Activated CD4-positive, alpha-beta T cell treated with anti-CD3 and anti-CD28 coated beads, Interleukin-2, amount 10 ng/mL, durations not matched to agents 24 days and 14 days (primary cell): Measurements from ENCODE around the gene NFIA. TPM values are rescaled to one million over a fixed set of nuclear protein-coding genes. Genes with fewer than 3 reads are reported as not detected.

ENCODE experiments used
- DNase-seq: peaks from one replicate; pipeline ENCODE4 v3.0.0; 2022
- H3K27ac Mint-ChIP-seq: one replicate; pipeline ENCODE4 v1.8.0; 2022; ENCODE audit warnings: mild to moderate bottlenecking, mixed read lengths
- H3K27me3 Mint-ChIP-seq: one replicate; pipeline ENCODE4 v1.8.0; 2022; ENCODE audit warnings: mixed read lengths
- H3K36me3 Mint-ChIP-seq: one replicate; pipeline ENCODE4 v1.8.0; 2022; ENCODE audit warnings: low read depth, mild to moderate bottlenecking, mixed read lengths
- H3K4me1 Mint-ChIP-seq: one replicate; pipeline ENCODE4 v1.8.0; 2021; ENCODE audit warnings: mixed read lengths
- H3K4me3 Mint-ChIP-seq: one replicate; pipeline ENCODE4 v1.8.0; 2022; ENCODE audit warnings: mild to moderate bottlenecking, moderate library complexity, mixed read lengths
- H3K9me3 Mint-ChIP-seq: one replicate; pipeline ENCODE4 v1.8.0; 2021; ENCODE audit warnings: mixed read lengths
- intact Hi-C: fragments of 100-400 bp; cut with micrococcal nuclease; formaldehyde crosslinking; loops from one replicate; pipeline ENCODE4 v1.15.1; 2023
- total RNA-seq: library from RNA; stranded (reverse); gene quantifications from 2 replicates; pipeline ENCODE4 v1.2.3, GENCODE V29; 2022

Gene NFIA
- total RNA-seq, 1 donor from 2014 or later = 0.63 TPM

DNA sequence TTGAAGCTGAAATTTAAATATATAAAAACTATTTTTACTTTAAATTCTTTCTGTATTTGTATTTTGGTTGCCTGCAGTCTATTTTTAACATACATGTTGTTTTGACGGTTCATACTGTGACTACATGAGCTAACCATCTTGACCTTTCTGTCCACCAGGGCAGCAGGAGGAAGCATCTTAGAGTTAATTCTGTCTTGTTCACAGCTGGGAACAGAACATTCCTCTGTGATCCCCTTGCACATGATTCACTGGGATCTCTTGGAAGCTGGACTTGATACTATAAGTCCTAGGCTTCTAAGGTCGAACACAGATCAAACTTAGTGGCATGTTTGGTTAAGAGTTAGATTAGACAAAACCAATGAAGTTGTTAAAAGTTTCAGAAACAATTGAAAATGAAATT, 99.7 kb downstream of the NFIA start:
- Mint-ChIP-seq H3K9me3 (no peaks in the 10 kb centered on the region), H3K36me3 (no peaks in the 10 kb centered on the region), H3K4me1 (no peaks in the 10 kb centered on the region), H3K4me3 (no peak overlapping the region), H3K27me3 (peaks cover 10% of the 10 kb centered on the region), H3K27ac (no peak overlapping the region)
- DNase-seq = no peak
- intact Hi-C loops = no loop called here

DNA sequence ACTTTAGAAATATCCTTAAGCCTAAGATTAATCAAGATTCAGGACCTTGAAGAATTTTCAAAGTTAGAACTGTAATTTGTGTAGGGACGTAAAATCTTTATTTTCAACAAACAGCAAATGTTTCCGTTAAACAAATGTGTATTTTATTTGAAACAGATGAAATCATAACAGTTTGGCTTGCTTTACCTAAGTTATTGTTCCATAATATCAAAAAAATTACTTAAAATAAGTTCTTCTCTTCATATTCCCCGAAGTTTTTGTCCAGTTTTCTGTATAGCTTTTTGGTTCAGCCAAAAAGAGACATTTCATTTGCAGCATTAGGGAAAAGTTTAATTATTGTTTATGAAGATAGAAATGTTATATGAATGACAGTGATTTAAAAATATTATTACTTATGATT, 100.1 kb downstream of the NFIA start:
- no peak overlapping the region for H3K27ac Mint-ChIP-seq
- intact Hi-C loops = no loop called here
- no peaks in the 10 kb centered on the region for H3K9me3 Mint-ChIP-seq
- no peaks in the 10 kb centered on the region for H3K4me1 Mint-ChIP-seq
- no peak for DNase-seq
- no peaks in the 10 kb centered on the region for H3K36me3 Mint-ChIP-seq
- H3K4me3 Mint-ChIP-seq = no peak overlapping the region
- peaks cover 11% of the 10 kb centered on the region for H3K27me3 Mint-ChIP-seq

DNA sequence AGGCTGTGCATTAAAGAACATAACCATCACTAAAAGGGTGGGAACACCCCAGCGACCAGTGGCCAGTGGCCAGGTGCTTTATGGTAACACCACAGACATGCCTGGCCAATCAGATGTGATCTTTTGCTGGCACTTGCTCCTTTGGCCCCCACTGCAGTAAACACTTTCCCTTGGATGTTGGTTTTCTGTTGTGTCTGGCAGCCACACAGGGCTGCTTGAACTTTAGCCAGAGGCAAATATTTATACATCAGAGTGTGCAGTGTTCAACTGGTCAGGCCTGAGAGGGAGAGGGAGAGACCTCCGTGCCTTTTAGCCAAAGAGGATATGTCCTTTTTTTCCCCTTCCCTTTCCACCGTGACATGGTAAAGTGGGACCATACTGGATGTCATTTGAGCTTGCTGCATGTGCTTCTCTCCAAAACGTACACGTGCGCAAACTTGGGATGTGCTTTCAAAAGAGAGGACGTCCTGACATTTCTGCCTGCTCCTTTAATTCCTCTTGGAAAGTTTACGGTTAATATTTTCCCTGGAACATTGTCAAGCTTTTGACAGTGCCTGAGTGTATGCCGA, 101.2 kb downstream of the NFIA start:
- peaks cover 9% of the 10 kb centered on the region for H3K27me3 Mint-ChIP-seq
- H3K9me3 Mint-ChIP-seq = no peaks in the 10 kb centered on the region
- no peak overlapping the region for H3K4me3 Mint-ChIP-seq
- intact Hi-C loops = no loop called here
- no peak overlapping the region for H3K27ac Mint-ChIP-seq
- no peaks in the 10 kb centered on the region for H3K4me1 Mint-ChIP-seq
- DNase-seq = no peak
- no peaks in the 10 kb centered on the region for H3K36me3 Mint-ChIP-seq

DNA sequence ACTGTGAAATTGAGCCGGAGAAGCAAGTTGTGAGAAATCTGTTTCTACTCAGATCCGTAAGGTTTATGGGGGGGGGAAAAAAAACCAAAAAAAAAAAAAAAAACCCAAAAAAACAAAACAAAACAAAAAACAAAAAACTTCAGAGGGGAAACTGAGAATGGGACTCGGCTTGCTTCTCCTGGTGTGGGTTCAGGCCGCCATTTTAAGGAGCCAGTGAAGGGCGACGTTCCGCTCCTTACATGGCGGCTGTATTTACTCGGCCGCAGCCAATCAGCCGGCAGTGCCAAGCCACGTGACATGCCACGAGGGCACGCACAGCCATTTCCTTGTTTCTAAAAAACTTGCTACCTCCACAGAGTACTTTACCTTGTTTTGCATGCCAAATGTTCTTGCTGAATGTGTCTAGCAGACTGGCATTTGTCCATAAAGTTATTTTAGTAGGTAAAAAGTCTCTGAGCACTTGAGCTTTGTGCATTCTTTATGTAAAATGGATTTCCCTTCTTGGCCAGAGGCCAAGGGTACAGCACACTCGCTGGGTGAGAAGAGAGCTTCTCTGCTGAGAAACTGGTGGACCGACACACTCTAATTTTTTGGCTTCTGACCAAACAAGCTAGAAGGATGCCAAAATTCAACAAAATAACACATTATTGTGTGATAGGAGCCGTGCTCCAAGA, 101.8 kb downstream of the NFIA start:
- no peaks in the 10 kb centered on the region for H3K9me3 Mint-ChIP-seq
- H3K4me3 Mint-ChIP-seq = no peak overlapping the region
- no peak overlapping the region for H3K27ac Mint-ChIP-seq
- peaks cover 9% of the 10 kb centered on the region for H3K27me3 Mint-ChIP-seq
- H3K4me1 Mint-ChIP-seq = no peaks in the 10 kb centered on the region
- H3K36me3 Mint-ChIP-seq = no peaks in the 10 kb centered on the region
- DNase-seq = no peak
- intact Hi-C loops = no loop called here

DNA sequence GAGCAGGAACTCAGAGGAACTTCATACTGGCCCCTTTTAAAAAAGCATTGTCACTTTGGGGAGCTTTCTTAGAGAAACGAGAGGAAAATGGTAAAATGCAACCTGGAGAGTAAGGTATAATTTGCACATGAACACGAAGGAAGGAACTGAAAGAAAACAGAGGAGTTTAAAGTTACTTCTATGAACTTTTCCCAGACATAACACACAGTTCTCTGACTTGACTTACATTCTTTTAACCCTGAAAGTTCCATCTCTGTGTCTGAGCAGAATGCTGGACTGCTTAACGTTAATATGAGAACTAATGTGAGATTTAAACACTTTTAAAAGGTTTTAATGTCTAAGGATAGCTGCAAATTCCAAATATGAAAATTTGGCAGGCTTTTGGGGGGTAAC, 102.3 kb downstream of the NFIA start:
- H3K27me3 Mint-ChIP-seq = peaks cover 9% of the 10 kb centered on the region
- H3K27ac Mint-ChIP-seq = no peak overlapping the region
- H3K36me3 Mint-ChIP-seq = no peaks in the 10 kb centered on the region
- no peaks in the 10 kb centered on the region for H3K9me3 Mint-ChIP-seq
- no peak for DNase-seq
- intact Hi-C loops = no loop called here
- H3K4me3 Mint-ChIP-seq = no peak overlapping the region
- H3K4me1 Mint-ChIP-seq = no peaks in the 10 kb centered on the region

DNA sequence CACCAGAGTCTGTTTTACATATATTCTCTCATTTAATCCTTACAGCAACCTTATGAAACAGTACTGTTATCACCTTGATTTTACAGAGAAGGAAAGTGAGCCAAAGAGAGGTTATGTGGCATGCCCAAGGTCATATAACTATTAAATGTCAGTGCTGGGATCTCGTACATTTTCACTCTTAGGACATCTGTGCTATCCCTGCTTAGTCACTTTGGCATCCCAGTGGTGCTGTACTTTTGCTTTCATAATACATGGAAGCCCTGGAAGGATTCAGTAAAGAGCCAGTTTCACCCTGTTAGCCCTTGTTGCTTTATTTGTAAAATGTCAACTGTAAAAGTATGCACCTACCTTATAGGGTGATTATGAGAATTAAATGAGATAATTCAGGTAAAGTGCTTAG, 104.4 kb downstream of the NFIA start:
- intact Hi-C loops = no loop called here
- H3K36me3 Mint-ChIP-seq = no peaks in the 10 kb centered on the region

DNA sequence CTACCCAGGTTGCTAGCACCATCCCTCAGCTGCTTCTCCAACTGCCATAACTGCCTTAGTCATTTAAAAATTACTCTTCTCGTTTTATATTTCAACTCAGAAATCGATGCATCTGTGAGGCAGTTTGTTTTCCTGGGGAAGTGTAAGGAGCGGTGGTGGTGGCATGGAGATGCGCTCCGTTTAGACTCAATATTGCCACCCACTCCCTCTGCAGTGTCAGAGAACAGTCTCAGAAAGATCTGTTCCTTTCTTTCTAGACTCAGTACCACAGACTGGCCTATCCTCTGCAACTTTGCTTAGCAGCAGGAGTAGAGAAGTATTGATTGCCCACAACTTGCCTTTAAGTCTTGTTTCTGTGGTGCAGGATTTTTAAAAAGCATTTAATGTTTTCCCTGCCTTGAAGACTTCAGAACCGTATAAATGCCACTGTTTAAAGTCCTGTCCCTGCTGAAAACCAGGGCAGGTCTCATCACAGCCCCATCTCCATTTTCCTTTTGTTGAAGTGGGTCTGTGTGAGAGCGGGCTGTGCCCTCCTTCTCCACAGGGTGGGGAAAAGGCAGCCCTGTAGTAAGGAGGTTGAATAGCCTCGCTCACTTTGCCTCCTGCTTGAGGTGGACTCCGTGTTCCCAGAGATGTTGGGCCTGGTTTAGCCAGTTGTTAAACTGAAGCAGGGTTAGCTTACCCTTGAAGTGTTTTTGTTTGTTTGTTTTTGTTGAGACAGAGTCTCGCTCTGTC, 105.2 kb downstream of the NFIA start:
- Mint-ChIP-seq H3K4me1 (no peaks in the 10 kb centered on the region), H3K4me3 (no peak overlapping the region), H3K9me3 (no peaks in the 10 kb centered on the region), H3K36me3 (no peaks in the 10 kb centered on the region), H3K27me3 (peaks cover 13% of the 10 kb centered on the region), H3K27ac (no peak overlapping the region)
- intact Hi-C loops = no loop called here
- DNase-seq = no peak

More for the DNA sequence above, 104.4 kb downstream of the NFIA start:
- DNase-seq = no peak
- no peaks in the 10 kb centered on the region for H3K9me3 Mint-ChIP-seq
- no peak overlapping the region for H3K27ac Mint-ChIP-seq
- H3K4me1 Mint-ChIP-seq = no peaks in the 10 kb centered on the region
- H3K27me3 Mint-ChIP-seq = peaks cover 13% of the 10 kb centered on the region
- no peak overlapping the region for H3K4me3 Mint-ChIP-seq

DNA sequence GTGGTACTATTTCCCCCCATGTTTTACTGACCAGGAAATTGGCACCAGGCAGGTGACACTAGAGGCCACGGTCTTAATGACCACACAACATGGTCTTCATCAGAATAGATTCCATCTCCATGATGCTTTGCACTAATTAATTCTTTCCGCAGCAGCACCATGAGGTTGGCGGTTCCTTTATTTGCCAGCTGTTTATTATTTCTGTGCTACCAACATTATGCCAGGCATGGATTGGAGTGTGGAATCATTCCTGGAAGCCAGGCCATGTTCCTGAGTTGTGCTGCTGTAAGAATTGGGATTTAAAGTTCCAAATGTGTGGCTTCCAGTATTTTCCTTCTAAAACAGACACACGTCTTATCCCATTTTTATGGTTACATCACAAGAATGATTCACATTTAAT, 107.8 kb downstream of the NFIA start:
- Mint-ChIP-seq H3K9me3 (no peaks in the 10 kb centered on the region), H3K27ac (no peak overlapping the region), H3K36me3 (no peaks in the 10 kb centered on the region), H3K27me3 (peaks cover 14% of the 10 kb centered on the region), H3K4me3 (no peak overlapping the region), H3K4me1 (no peaks in the 10 kb centered on the region)
- DNase-seq = no peak
- intact Hi-C loops = no loop called here

DNA sequence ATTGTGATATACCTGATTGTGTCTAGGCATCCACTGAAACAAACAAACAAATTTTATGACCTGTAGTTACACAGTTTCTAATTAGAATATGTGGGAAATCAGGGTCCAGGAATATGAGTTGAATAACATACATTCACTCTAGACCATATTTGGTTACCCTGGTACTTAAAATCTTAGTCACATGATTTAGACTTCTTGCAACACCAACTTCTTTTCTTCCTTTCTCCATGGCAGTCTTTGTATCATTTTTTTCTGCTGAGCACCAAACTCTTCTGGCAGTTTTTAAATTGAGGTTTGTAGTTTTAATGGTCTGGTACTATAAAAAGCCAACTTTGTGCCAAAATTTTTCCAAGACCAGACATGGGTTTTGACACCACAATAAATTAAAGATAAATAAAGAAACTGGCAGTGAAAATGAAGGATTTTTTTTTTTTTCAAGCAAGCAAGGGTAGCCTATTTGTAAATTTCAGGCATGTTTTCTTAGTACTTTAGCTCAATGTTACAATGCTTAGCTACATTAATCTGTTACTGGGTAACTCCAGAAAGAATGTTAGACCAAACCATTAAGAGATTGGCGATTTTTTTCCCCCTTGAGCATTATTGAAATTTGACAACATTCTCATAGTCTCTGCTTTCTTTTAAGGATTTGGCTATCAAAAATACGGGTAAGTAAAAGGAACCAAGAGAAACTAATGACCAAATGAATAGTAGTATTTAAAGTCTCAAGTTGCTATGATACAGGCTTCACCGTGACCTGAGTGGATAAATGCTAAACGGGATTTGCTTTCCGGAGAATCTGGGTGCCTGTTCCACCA, 108.5 kb downstream of the NFIA start:
- Mint-ChIP-seq H3K36me3 (no peaks in the 10 kb centered on the region), H3K4me3 (no peak overlapping the region), H3K27me3 (peaks cover 13% of the 10 kb centered on the region), H3K4me1 (no peaks in the 10 kb centered on the region), H3K9me3 (no peaks in the 10 kb centered on the region), H3K27ac (no peak overlapping the region)
- intact Hi-C loops = no loop called here
- no peak for DNase-seq

DNA sequence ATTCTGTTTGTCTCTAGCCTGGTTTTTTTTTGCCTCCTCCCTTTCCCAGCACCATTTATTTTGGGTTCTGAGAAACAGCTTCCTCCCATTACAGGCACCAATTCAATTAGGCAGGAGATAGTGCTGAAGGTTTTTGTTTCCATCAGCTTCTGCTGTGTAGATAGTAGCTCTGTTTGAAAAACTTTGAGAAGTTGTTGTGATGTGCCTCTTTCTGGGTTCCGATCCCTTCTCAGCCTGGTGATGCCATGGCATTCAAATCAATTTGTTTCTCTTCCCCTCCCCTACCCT, 109.0 kb downstream of the NFIA start:
- H3K36me3 Mint-ChIP-seq = no peaks in the 10 kb centered on the region
- intact Hi-C loops = no loop called here
- H3K4me3 Mint-ChIP-seq = no peak overlapping the region
- peaks cover 10% of the 10 kb centered on the region for H3K27me3 Mint-ChIP-seq
- no peaks in the 10 kb centered on the region for H3K9me3 Mint-ChIP-seq
- DNase-seq = no peak
- no peaks in the 10 kb centered on the region for H3K4me1 Mint-ChIP-seq
- H3K27ac Mint-ChIP-seq = no peak overlapping the region

DNA sequence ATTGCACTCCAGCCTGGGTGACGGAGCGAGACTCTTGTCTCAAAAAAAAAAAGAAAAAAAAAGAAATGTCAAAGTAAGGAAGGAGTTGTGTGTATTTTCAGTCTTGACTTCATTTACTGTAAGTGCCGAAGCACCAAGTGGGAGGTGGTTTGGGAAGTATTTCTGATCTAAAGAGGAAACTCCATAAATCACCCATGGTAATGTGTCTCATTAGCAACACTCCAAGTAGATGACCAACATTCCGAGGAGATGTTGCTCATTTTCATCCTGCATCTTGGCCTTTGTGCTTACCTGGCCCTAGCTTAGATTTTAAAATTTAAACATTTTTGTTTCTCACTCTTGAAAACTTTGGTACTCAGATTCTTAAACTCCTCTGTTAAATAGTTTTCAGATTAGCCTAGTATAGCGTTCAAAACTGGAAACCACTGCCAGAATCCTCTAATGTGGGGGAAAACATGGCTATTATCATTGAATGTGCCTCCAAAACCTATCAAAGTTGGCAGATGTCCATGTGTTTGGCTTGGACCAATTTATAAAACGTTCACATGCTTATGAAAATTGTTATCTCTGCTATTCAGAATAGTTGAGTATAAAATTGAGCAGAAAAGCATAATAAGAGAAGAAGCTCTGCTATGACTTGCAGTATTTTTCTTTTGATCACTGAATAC, 110.4 kb downstream of the NFIA start:
- Mint-ChIP-seq H3K4me1 (no peaks in the 10 kb centered on the region), H3K4me3 (no peak overlapping the region), H3K27ac (no peak overlapping the region), H3K27me3 (peaks cover 10% of the 10 kb centered on the region), H3K36me3 (no peaks in the 10 kb centered on the region), H3K9me3 (no peaks in the 10 kb centered on the region)
- no peak for DNase-seq
- intact Hi-C loops = no loop called here

DNA sequence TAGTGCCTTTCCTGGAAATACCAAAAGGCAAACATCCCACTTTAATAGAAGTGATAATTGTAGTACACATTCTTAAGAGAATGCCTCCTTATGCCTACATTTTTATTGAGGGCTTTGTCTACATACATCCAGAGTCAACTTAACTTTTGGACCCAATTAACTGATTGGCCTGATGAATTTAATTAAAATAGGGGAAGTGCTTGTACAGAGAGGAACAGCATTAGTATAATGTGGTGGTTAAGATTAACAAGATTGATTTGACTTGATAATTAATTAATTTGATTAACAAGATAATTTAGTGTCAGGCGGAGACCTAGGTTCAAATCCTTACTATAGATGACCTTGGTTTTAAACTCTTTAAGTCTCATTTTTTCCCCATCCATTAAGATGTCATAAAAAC, 111.4 kb downstream of the NFIA start:
- no peak overlapping the region for H3K4me3 Mint-ChIP-seq
- no peaks in the 10 kb centered on the region for H3K9me3 Mint-ChIP-seq
- H3K36me3 Mint-ChIP-seq = no peaks in the 10 kb centered on the region
- no peak for DNase-seq
- intact Hi-C loops = no loop called here
- H3K27me3 Mint-ChIP-seq = peaks cover 13% of the 10 kb centered on the region
- H3K4me1 Mint-ChIP-seq = no peaks in the 10 kb centered on the region
- H3K27ac Mint-ChIP-seq = no peak overlapping the region

DNA sequence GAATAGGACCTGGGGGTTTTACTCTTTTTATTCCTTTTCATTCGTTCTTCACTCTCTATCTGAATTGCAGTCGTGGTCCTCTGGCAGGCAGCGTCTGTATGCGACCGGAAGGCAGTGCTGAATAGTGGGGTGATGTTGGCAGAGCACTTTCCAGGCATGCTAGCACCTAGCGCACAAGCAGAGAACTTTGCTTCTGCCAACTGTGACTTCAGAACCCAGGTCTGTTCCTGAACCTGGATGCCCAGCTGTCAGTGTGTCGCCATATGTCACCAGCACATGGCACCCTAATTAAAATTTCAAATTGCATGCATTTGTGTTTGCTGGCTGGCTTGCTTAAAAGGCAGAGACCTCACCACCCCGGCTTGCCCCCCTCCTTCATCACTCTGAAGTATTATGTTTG, 116.2 kb downstream of the NFIA start:
- Mint-ChIP-seq H3K27ac (no peak overlapping the region), H3K27me3 (peaks cover 17% of the 10 kb centered on the region), H3K36me3 (no peaks in the 10 kb centered on the region), H3K4me3 (no peak overlapping the region), H3K9me3 (no peaks in the 10 kb centered on the region), H3K4me1 (no peaks in the 10 kb centered on the region)
- DNase-seq = no peak
- intact Hi-C loops = no loop called here

DNA sequence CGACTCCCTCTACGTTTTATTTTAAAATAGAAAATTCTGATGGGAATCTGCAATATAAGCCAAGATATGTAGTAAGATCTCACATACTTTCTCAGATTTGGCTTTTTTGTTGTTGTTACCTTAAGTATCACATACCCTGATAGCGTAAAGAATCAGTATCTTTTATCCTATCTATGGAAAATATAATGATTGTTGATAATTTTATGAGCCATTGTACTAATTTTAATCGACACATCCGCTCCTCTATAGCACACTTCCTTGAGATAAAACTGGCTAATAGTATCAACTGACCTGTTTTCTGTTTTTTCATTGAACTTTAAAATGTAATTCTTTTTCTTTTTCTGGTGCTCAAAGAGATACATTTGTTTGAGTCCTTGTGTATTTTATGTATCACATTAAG, 118.7 kb downstream of the NFIA start:
- intact Hi-C loops = no loop called here

More for the DNA sequence above, 118.7 kb downstream of the NFIA start:
- peaks cover 12% of the 10 kb centered on the region for H3K27me3 Mint-ChIP-seq
- no peak overlapping the region for H3K4me3 Mint-ChIP-seq
- H3K4me1 Mint-ChIP-seq = no peaks in the 10 kb centered on the region
- H3K36me3 Mint-ChIP-seq = no peaks in the 10 kb centered on the region
- no peak for DNase-seq
- H3K27ac Mint-ChIP-seq = no peak overlapping the region
- no peaks in the 10 kb centered on the region for H3K9me3 Mint-ChIP-seq
